ENCODE results near the gene C10orf90.

DNA sequence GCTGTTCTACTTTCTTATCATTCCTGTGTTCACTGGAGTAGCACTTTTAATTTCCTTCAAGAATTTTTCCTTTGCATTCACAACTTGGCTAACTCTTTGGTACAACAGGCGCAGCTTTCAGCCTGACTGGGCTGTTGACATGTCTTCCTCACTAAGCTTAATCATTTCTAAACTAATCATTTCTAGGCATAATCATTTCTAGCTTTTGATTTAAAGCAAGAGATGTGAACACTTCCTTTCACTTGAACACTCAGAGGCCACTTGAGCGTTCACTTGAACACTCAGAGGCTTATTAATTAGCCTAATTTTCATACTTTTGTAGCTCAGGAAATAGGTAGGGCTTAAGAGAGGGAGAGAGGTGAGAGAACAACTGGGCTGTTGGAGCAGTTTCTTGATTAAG, 15.9 kb downstream of the C10orf90 start:
- TF ChIP-seq TCF7L2 (IDR thresholded peaks at IDR 0.05; ENCODE audit: low read depth, low read length) = no peak
- TF ChIP-seq, protein P1, sequence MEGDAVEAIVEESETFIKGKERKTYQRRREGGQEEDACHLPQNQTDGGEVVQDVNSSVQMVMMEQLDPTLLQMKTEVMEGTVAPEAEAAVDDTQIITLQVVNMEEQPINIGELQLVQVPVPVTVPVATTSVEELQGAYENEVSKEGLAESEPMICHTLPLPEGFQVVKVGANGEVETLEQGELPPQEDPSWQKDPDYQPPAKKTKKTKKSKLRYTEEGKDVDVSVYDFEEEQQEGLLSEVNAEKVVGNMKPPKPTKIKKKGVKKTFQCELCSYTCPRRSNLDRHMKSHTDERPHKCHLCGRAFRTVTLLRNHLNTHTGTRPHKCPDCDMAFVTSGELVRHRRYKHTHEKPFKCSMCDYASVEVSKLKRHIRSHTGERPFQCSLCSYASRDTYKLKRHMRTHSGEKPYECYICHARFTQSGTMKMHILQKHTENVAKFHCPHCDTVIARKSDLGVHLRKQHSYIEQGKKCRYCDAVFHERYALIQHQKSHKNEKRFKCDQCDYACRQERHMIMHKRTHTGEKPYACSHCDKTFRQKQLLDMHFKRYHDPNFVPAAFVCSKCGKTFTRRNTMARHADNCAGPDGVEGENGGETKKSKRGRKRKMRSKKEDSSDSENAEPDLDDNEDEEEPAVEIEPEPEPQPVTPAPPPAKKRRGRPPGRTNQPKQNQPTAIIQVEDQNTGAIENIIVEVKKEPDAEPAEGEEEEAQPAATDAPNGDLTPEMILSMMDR (IDR thresholded peaks at IDR 0.05) = no peak
- no peak for TF ChIP-seq SIN3A (IDR thresholded peaks at IDR 0.05; ENCODE audit: borderline replicate concordance, insufficient read depth, low read depth, low read length)
- TF ChIP-seq POLR2AphosphoS5 (IDR thresholded peaks at IDR 0.05; ENCODE audit: low read depth, low read length) = no peak
